Neural cell (in vitro differentiated cells): ENCODE data around the gene ACTN1. TPM values are rescaled to one million over a fixed set of nuclear protein-coding genes. Genes with fewer than 3 reads are reported as not detected.

Source experiments
- H2AFZ ChIP-seq: fragments of 200-600, 300-800 bp; sonication (generic), shearing (Covaris generic); 2 replicates; pipeline ENCODE4 v1.6.0; 2014; ENCODE audit warnings: low read depth, mild to moderate bottlenecking, antibody characterized with exemption, low read length, moderate library complexity
- H3F3A ChIP-seq: fragments of 200-600 bp; shearing (Covaris generic); 2 replicates; pipeline ENCODE4 v1.6.1; 2016; ENCODE audit warnings: mild to moderate bottlenecking, moderate library complexity, mixed read lengths, antibody characterized with exemption, low read length; ENCODE audit not compliant: insufficient read depth, poor library complexity, severe bottlenecking
- H3K27ac ChIP-seq: fragments of 200-600, 300-800 bp; sonication (generic), shearing (Covaris generic); 2 replicates; pipeline ENCODE4 v1.5.1; 2014; ENCODE audit warnings: mild to moderate bottlenecking, low read length, moderate library complexity
- H3K27me3 ChIP-seq: fragments of 300-800, 200-600 bp; sonication (generic), shearing (Covaris generic); 2 replicates; pipeline ENCODE4 v1.6.0; 2014; ENCODE audit warnings: mild to moderate bottlenecking, low read depth, low read length, moderate library complexity; ENCODE audit not compliant: insufficient read depth
- H3K36me3 ChIP-seq: fragments of 300-800, 200-600 bp; sonication (generic), shearing (Covaris generic); 2 replicates; pipeline ENCODE4 v1.5.1; 2014; ENCODE audit warnings: mild to moderate bottlenecking, antibody characterized with exemption, low read length, moderate library complexity; ENCODE audit not compliant: insufficient read depth
- H3K4me2 ChIP-seq: fragments of 300-800, 200-600 bp; sonication (generic), shearing (Covaris generic); 2 replicates; pipeline ENCODE4 v1.6.0; 2014; ENCODE audit warnings: mild to moderate bottlenecking, low read length
- H3K4me3 ChIP-seq: fragments of 300-800, 200-600 bp; sonication (generic), shearing (Covaris generic); 2 replicates; pipeline ENCODE4 v1.5.1; 2014; ENCODE audit warnings: mild to moderate bottlenecking, low read length, moderate library complexity
- H3K79me2 ChIP-seq: fragments of 200-600 bp; shearing (Covaris generic); replicated peaks from 2 replicates; pipeline ENCODE4 v1.6.0; 2014; ENCODE audit warnings: mild to moderate bottlenecking, low read length, moderate library complexity; ENCODE audit not compliant: insufficient read depth
- H3K9ac ChIP-seq: fragments of 300-800, 200-600 bp; sonication (generic), shearing (Covaris generic); 2 replicates; pipeline ENCODE4 v1.6.1; 2016; ENCODE audit warnings: mild to moderate bottlenecking, low read length, mixed read lengths
- H3K9me2 ChIP-seq: fragments of 200-600 bp; shearing (Covaris generic); 2 replicates; pipeline ENCODE4 v1.6.1; 2016; ENCODE audit warnings: mild to moderate bottlenecking, low read length, mixed read lengths; ENCODE audit not compliant: insufficient read depth
- H3K9me3 ChIP-seq: fragments of 200-600, 300-800 bp; sonication (generic), shearing (Covaris generic); 2 replicates; pipeline ENCODE4 v1.6.1; 2016; ENCODE audit warnings: mild to moderate bottlenecking, mixed run types, low read length, moderate library complexity, mixed read lengths
- H4K20me1 ChIP-seq: fragments of 200-600 bp; shearing (Covaris generic); 2 replicates; pipeline ENCODE4 v1.6.1; 2016; ENCODE audit warnings: mild to moderate bottlenecking, mixed run types; ENCODE audit not compliant: insufficient read depth
- CTCF ChIP-seq: fragments of 450-650 bp; IDR thresholded peaks from 2 replicates; pipeline ENCODE4 v1.5.1; 2014; ENCODE audit warnings: antibody characterized with exemption, mild to moderate bottlenecking, moderate library complexity; ENCODE audit not compliant: poor library complexity, severe bottlenecking
- EP300 ChIP-seq: fragments of 450-650 bp; conservative IDR thresholded peaks from 2 replicates; pipeline ENCODE4 v1.6.1; 2014; ENCODE audit warnings: antibody characterized with exemption, mild to moderate bottlenecking, moderate library complexity; ENCODE audit not compliant: poor library complexity, severe bottlenecking
- EZH2 ChIP-seq: fragments of 200-600, 300-800 bp; shearing (Covaris generic), sonication (generic); IDR thresholded peaks from 2 replicates; pipeline ENCODE4 v1.6.1; 2014; ENCODE audit warnings: antibody characterized with exemption, low read length, borderline replicate concordance, mild to moderate bottlenecking; ENCODE audit not compliant: insufficient read depth, poor library complexity, severe bottlenecking
- MXI1 ChIP-seq: fragments of 450-650 bp; conservative IDR thresholded peaks from 2 replicates; pipeline ENCODE4 v1.6.1; 2014; ENCODE audit warnings: antibody characterized with exemption, mild to moderate bottlenecking; ENCODE audit not compliant: poor library complexity, severe bottlenecking
- POLR2AphosphoS5 ChIP-seq: IDR thresholded peaks from 2 replicates; pipeline ENCODE4 v1.6.1; 2012
- RAD21 ChIP-seq: fragments of 450-650 bp; conservative IDR thresholded peaks from 2 replicates; pipeline ENCODE4 v1.6.1; 2014; ENCODE audit warnings: antibody characterized with exemption, mild to moderate bottlenecking, moderate library complexity
- SMC3 ChIP-seq: fragments of 450-650 bp; conservative IDR thresholded peaks from 2 replicates; pipeline ENCODE4 v1.6.1; 2014; ENCODE audit warnings: antibody characterized with exemption, mild to moderate bottlenecking, moderate library complexity; ENCODE audit not compliant: poor library complexity
- TAF1 ChIP-seq: IDR thresholded peaks from 2 replicates; pipeline ENCODE4 v1.6.1; 2012; ENCODE audit warnings: low read depth
- polyA plus RNA-seq: library from polyadenylated mRNA; depleted of rRNA; stranded (reverse); fragments of >200 nt; gene quantifications from 2 replicates; pipeline ENCODE4 v1.2.3, GENCODE V29; 2014
- TF ChIP-seq, protein P1 (sequence below): IDR thresholded peaks from 2 replicates; pipeline ENCODE4 v1.6.1; 2012; ENCODE audit warnings: borderline replicate concordance

The ACTN1 gene
- polyA plus RNA-seq, 1 donor from 2014 or later = 10.8 TPM

DNA sequence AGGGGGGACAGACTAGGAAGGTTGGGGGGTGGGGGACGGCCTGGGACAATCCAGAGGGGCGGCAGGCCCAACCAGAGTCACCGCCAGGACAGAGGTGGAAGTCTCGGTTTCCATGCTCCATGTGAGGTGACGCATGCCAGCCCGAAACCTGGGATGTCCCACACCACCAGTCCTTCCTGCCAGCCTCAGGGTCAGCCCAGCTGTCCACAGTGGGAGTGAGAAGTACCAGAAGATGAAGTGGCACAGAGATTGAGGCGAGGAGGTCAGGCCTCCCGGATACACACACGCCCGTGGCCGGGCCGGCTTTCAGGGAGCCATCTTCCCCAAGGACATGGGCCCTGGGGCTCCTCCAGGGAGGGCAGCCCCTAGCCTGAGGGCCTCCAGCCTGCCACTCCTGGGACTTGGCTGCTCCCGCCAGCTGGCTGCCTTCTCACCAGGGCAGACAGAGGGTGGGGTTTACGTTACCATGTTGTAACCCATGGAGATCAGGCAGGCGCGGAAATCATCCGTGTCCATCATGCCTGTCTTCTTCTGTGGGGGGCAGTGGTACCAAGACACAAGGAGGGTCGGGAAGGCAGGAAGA lies 101.0 kb downstream of the ACTN1 start:
- Histone ChIP-seq H3K27ac (no peak overlapping the region), H3K9me3 (no peaks in the 10 kb centered on the region), H3K36me3 (no peaks in the 10 kb centered on the region), H3K79me2 (no peaks in the 10 kb centered on the region), H3K27me3 (no peaks in the 10 kb centered on the region), H4K20me1 (no peaks in the 10 kb centered on the region), H3K4me3 (no peak overlapping the region), H3F3A (no peaks in the 10 kb centered on the region), H3K9me2 (no peaks in the 10 kb centered on the region), H2AFZ (no peak overlapping the region), H3K4me2 (no peak overlapping the region), H3K9ac (no peak overlapping the region)
- TF ChIP-seq POLR2AphosphoS5 = no peak
- TF ChIP-seq MXI1 = no peak
- TF ChIP-seq, protein P1, sequence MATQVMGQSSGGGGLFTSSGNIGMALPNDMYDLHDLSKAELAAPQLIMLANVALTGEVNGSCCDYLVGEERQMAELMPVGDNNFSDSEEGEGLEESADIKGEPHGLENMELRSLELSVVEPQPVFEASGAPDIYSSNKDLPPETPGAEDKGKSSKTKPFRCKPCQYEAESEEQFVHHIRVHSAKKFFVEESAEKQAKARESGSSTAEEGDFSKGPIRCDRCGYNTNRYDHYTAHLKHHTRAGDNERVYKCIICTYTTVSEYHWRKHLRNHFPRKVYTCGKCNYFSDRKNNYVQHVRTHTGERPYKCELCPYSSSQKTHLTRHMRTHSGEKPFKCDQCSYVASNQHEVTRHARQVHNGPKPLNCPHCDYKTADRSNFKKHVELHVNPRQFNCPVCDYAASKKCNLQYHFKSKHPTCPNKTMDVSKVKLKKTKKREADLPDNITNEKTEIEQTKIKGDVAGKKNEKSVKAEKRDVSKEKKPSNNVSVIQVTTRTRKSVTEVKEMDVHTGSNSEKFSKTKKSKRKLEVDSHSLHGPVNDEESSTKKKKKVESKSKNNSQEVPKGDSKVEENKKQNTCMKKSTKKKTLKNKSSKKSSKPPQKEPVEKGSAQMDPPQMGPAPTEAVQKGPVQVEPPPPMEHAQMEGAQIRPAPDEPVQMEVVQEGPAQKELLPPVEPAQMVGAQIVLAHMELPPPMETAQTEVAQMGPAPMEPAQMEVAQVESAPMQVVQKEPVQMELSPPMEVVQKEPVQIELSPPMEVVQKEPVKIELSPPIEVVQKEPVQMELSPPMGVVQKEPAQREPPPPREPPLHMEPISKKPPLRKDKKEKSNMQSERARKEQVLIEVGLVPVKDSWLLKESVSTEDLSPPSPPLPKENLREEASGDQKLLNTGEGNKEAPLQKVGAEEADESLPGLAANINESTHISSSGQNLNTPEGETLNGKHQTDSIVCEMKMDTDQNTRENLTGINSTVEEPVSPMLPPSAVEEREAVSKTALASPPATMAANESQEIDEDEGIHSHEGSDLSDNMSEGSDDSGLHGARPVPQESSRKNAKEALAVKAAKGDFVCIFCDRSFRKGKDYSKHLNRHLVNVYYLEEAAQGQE = no peak
- TF ChIP-seq SMC3 = no peak
- TF ChIP-seq CTCF = no peak
- TF ChIP-seq RAD21 = no peak
- no peak for TF ChIP-seq EP300
- no peak for TF ChIP-seq EZH2
- TF ChIP-seq TAF1 = no peak

- Histone ChIP-seq H3K27ac (no peak overlapping the region), H3K27me3 (no peaks in the 10 kb centered on the region), H2AFZ (no peak overlapping the region), H3K9ac (no peak overlapping the region), H3K9me2 (no peaks in the 10 kb centered on the region), H3K36me3 (no peaks in the 10 kb centered on the region), H3K4me3 (no peak overlapping the region), H3K9me3 (no peaks in the 10 kb centered on the region), H3F3A (no peaks in the 10 kb centered on the region), H4K20me1 (no peaks in the 10 kb centered on the region), H3K79me2 (no peaks in the 10 kb centered on the region), H3K4me2 (no peak overlapping the region)
- no peak for TF ChIP-seq SMC3
- TF ChIP-seq POLR2AphosphoS5 = no peak
- no peak for TF ChIP-seq EZH2
- TF ChIP-seq, protein P1 = no peak
- TF ChIP-seq EP300 = no peak
- TF ChIP-seq TAF1 = no peak
- no peak for TF ChIP-seq MXI1
- TF ChIP-seq CTCF = no peak
- TF ChIP-seq RAD21 = no peak
Observed at GRCh38 chr14:68876976-68877375, 102.1 kb downstream of the ACTN1 start.
